GM12865 (cell line): ENCODE measurements around the gene CASKIN2.

Source experiments
- DNase-seq: peaks from one replicate; pipeline ENCODE4 v3.0.0; 2010; ENCODE audit warnings: low read depth
- H3K4me3 ChIP-seq: 2 replicates; pipeline ENCODE4 v1.5.1; 2011; ENCODE audit warnings: mild to moderate bottlenecking, low read depth, low read length, control low read depth
- TF ChIP-seq, protein P1 (sequence below): IDR thresholded peaks from 2 replicates; pipeline ENCODE4 v1.5.1; 2011; ENCODE audit warnings: low read length, control low read depth, low read depth, inconsistent platforms; ENCODE audit not compliant: insufficient read depth; ENCODE audit errors: missing control alignments

The CASKIN2 gene

GRCh38 chr17:75559958-75560533 lies 44.7 kb upstream of the CASKIN2 start:
- no peak overlapping the region for H3K4me3 ChIP-seq
- no peak for DNase-seq
- TF ChIP-seq, protein P1, sequence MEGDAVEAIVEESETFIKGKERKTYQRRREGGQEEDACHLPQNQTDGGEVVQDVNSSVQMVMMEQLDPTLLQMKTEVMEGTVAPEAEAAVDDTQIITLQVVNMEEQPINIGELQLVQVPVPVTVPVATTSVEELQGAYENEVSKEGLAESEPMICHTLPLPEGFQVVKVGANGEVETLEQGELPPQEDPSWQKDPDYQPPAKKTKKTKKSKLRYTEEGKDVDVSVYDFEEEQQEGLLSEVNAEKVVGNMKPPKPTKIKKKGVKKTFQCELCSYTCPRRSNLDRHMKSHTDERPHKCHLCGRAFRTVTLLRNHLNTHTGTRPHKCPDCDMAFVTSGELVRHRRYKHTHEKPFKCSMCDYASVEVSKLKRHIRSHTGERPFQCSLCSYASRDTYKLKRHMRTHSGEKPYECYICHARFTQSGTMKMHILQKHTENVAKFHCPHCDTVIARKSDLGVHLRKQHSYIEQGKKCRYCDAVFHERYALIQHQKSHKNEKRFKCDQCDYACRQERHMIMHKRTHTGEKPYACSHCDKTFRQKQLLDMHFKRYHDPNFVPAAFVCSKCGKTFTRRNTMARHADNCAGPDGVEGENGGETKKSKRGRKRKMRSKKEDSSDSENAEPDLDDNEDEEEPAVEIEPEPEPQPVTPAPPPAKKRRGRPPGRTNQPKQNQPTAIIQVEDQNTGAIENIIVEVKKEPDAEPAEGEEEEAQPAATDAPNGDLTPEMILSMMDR: no peak

GRCh38 chr17:75558666-75559530 lies 43.6 kb upstream of the CASKIN2 start:
- TF ChIP-seq, protein P1: no peak
- H3K4me3 ChIP-seq: no peak overlapping the region
- no peak for DNase-seq

- TF ChIP-seq, protein P1: no peak
- no peak for DNase-seq
- no peak overlapping the region for H3K4me3 ChIP-seq
Measured at GRCh38 chr17:75557852-75558665, 42.7 kb upstream of the CASKIN2 start.

DNA sequence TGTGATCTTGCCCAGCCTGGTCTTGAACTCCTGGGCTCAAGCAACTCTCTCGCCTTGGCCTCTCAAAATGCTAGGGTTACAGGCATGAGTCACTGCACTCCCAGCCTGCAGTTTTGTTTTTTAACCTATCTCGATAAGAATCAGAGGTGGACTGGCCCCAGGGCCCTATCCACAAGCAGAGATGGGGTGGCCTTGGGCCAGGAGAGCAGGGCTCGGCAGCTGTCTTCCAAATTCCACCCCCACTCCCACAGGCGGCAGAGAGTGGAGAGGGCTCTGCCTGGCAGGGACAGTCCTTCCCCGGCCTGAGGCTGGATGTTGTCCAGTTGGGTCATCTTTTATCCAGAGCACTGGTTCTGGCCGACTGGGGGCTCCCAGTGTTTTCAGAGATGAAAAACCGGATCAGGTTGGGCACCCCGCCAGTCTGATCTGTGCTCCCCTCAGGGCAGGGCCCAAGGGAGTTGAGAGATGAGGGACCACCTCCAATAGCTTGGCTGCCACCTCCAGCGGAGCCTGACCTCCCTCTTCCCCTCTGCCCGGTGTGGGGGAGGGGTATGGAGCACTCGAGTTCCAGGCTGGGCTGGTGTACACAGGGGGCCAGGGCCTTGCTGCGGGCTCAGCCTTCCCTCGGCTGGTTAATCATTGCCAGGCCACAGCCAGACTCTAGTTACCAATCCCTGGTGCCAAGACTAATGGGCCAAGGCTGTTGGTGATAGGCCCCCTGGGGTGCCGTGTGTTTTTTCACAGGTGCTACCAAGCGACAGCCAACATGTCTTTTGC lies 41.9 kb upstream of the CASKIN2 start:
- no peak overlapping the region for H3K4me3 ChIP-seq
- no peak for DNase-seq
- TF ChIP-seq, protein P1: no peak

- no peak overlapping the region for H3K4me3 ChIP-seq
- no peak for DNase-seq
- TF ChIP-seq, protein P1: no peak
Measured at GRCh38 chr17:75555679-75556153, 40.4 kb upstream of the CASKIN2 start.

DNA sequence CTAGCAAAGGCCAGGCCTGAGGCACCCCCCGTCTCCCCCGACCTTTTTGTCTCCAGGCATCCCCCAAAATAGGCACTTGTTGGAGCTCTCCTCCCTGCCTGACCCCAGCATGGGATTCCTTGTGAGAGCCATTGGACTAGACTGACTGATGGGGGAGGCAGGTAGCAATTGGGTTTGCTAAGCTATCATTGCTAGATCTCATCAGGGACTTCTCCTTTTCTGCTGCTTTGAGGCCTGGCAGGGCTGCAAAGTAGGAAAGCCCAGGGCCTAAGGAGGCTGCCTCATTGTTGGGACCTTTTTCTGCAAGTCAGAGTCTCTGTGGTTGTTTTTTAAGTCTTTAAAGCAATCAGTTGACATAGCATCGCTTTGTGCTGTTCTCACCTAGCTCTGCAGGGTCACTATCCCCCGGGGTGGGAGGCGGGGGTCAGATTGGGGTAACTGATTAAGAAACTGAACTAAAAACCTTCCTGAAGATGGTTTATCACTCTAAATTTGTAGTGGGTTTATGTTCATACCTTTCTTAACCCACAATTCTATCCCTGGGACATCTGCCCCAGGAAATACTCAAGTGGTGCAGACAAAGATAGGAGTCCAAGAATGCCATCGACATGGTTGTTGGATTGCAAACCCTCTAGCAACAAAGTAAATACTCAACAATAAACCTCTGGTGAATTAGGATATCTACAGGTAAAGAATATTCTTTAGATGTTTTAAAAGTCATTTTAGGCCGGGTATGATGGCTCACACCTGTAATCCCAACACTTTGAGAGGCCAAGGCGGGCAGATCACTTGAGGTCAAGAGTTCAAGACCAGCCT lies 38.2 kb upstream of the CASKIN2 start:
- no peak overlapping the region for H3K4me3 ChIP-seq
- TF ChIP-seq, protein P1: no peak
- DNase-seq: no peak
